Liver (tissue), 9 donors: ENCODE results near the gene GPBP1. TPM values are rescaled to one million over a fixed set of nuclear protein-coding genes. Genes with fewer than 3 reads are reported as not detected.

Experiments
- DNase-seq: peaks from one replicate; pipeline ENCODE4 v3.0.0-alpha.2; 2017; ENCODE audit warnings: low spot score
- H3K27ac ChIP-seq, 2 donors: one replicate each; pipeline ENCODE4 v1.7.0; 2013; ENCODE audit warnings: inconsistent platforms in 2 of 2, low read length in 2 of 2, control low read depth in 1 of 2, low read depth in 1 of 2, mild to moderate bottlenecking in 1 of 2
- H3K27me3 ChIP-seq, 4 donors: one replicate each; pipeline versions ENCODE4 v1.6.1 to v1.7.0; 2013; ENCODE audit warnings: low read length in 3 of 4, inconsistent platforms in 1 of 4, mild to moderate bottlenecking in 1 of 4, moderate library complexity in 1 of 4; ENCODE audit not compliant: control insufficient read depth in 4 of 4, insufficient read depth in 4 of 4
- H3K36me3 ChIP-seq, 4 donors: one replicate each; pipeline versions ENCODE4 v1.6.1 to v1.7.0; 2013; ENCODE audit warnings: low read length in 3 of 4, mild to moderate bottlenecking in 3 of 4, low read depth in 1 of 4, moderate library complexity in 1 of 4; ENCODE audit not compliant: control insufficient read depth in 4 of 4, insufficient read depth in 3 of 4
- H3K4me1 ChIP-seq, 4 donors: one replicate each; pipeline versions ENCODE4 v1.6.1 to v1.7.0; 2013; ENCODE audit warnings: low read length in 3 of 4, mild to moderate bottlenecking in 3 of 4, moderate library complexity in 1 of 4; ENCODE audit not compliant: control insufficient read depth in 4 of 4, insufficient read depth in 4 of 4
- H3K4me3 ChIP-seq, 3 donors: one replicate each; pipeline versions ENCODE4 v1.6.1 to v1.7.0; 2013; ENCODE audit warnings: low read length in 3 of 3, control low read depth in 1 of 3, low read depth in 1 of 3, mild to moderate bottlenecking in 1 of 3
- H3K9ac ChIP-seq, 2 donors: one replicate each; pipeline ENCODE4 v1.7.0; 2013; ENCODE audit warnings: low read length in 2 of 2, mild to moderate bottlenecking in 2 of 2, moderate library complexity in 2 of 2, control low read depth in 1 of 2, low read depth in 1 of 2
- H3K9me3 ChIP-seq, 4 donors: one replicate each; pipeline versions ENCODE4 v1.6.1 to v1.7.0; 2013; ENCODE audit warnings: low read length in 3 of 4; ENCODE audit not compliant: control insufficient read depth in 4 of 4
- EGR1 ChIP-seq, 2 donors: IDR thresholded peaks; 2 replicates each; pipeline ENCODE4 v1.6.1; 2016 to 2018; ENCODE audit warnings: antibody characterized with exemption in 2 of 2, low read depth in 2 of 2
- FOXA1 ChIP-seq: IDR thresholded peaks from 2 replicates; pipeline ENCODE4 v1.6.1; 2016; ENCODE audit warnings: antibody characterized with exemption
- FOXA2 ChIP-seq: IDR thresholded peaks from 2 replicates; pipeline ENCODE4 v1.6.1; 2016; ENCODE audit warnings: antibody characterized with exemption
- GABPA ChIP-seq, 2 donors: IDR thresholded peaks in 1 of 2; conservative IDR thresholded peaks in 1 of 2; 2 replicates each; pipeline ENCODE4 v1.6.1; 2016; ENCODE audit warnings: antibody characterized with exemption in 2 of 2, mild to moderate bottlenecking in 1 of 2, moderate library complexity in 1 of 2
- HNF4A ChIP-seq, 2 donors: conservative IDR thresholded peaks; 2 replicates each; pipeline ENCODE4 v1.6.1; 2016; ENCODE audit warnings: antibody characterized with exemption in 2 of 2, mild to moderate bottlenecking in 2 of 2
- HNF4G ChIP-seq: IDR thresholded peaks from 2 replicates; pipeline ENCODE4 v1.6.1; 2016; ENCODE audit warnings: antibody characterized with exemption
- JUND ChIP-seq, 2 donors: IDR thresholded peaks; 2 replicates each; pipeline ENCODE4 v1.6.1; 2016; ENCODE audit warnings: antibody characterized with exemption in 2 of 2
- MAX ChIP-seq: IDR thresholded peaks from 2 replicates; pipeline ENCODE4 v1.6.1; 2016; ENCODE audit warnings: antibody characterized with exemption
- NR2F2 ChIP-seq: IDR thresholded peaks from 2 replicates; pipeline ENCODE4 v1.6.1; 2016; ENCODE audit warnings: antibody characterized with exemption
- RAD21 ChIP-seq, 2 donors: IDR thresholded peaks; 2 replicates each; pipeline ENCODE4 v1.6.1; 2016; ENCODE audit warnings: antibody characterized with exemption in 2 of 2, mild to moderate bottlenecking in 2 of 2
- RXRA ChIP-seq, 2 donors: IDR thresholded peaks; 2 replicates each; pipeline ENCODE4 v1.6.1; 2017 to 2018; ENCODE audit warnings: antibody characterized with exemption in 2 of 2, mild to moderate bottlenecking in 1 of 2
- SP1 ChIP-seq: IDR thresholded peaks from 2 replicates; pipeline ENCODE4 v1.6.1; 2018; ENCODE audit warnings: antibody characterized with exemption, mild to moderate bottlenecking
- TAF1 ChIP-seq: conservative IDR thresholded peaks from 2 replicates; pipeline ENCODE4 v1.6.1; 2016; ENCODE audit warnings: antibody characterized with exemption, mild to moderate bottlenecking
- YY1 ChIP-seq: IDR thresholded peaks from 2 replicates; pipeline ENCODE4 v1.6.1; 2016; ENCODE audit warnings: antibody characterized with exemption, mild to moderate bottlenecking
- WGBS: extraction: QIAGEN DNeasy Blood & Tissue Kit; methylation state at CpG from one replicate; pipeline ENCODE4 v1.1.7; 2013; 5-methylcytosine and 5-hydroxymethylcytosine counted together
- polyA plus RNA-seq, 2 donors: library from polyadenylated mRNA; stranded (reverse) in 1 of 2; unstranded in 1 of 2; fragments of 200-250 nt in 1 of 2; fragments of >200 nt in 1 of 2; fragmentation: Nextera tagmentation in 1 of 2; extraction: Ambion mirVana in 1 of 2; gene quantifications; one replicate each; pipeline versions ENCODE4 v1.2.1 to v1.2.3, GENCODE V29; 2013 to 2015
- total RNA-seq, 2 donors: library from RNA; depleted of rRNA; stranded (reverse); fragments of >200 nt; gene quantifications; one replicate each; pipeline ENCODE4 v1.2.3, GENCODE V29; 2014
- TF ChIP-seq, protein P1 (sequence below): IDR thresholded peaks from 2 replicates; pipeline ENCODE4 v1.6.1; 2016; ENCODE audit warnings: antibody characterized with exemption
- TF ChIP-seq, protein P2 (sequence below): IDR thresholded peaks from 2 replicates; pipeline ENCODE4 v1.6.1; 2016; ENCODE audit warnings: antibody characterized with exemption, mild to moderate bottlenecking
- TF ChIP-seq, protein P3 (sequence below): fragments of 150-350 bp; IDR thresholded peaks from 2 replicates; pipeline ENCODE4 v1.5.1; 2017; ENCODE audit warnings: improper control_type of control experiment, low read depth, low read length; ENCODE audit not compliant: missing input control
- TF ChIP-seq, protein P4 (sequence below): IDR thresholded peaks from 2 replicates; pipeline ENCODE4 v1.6.1; 2016; ENCODE audit warnings: antibody characterized with exemption
- donor health status: healthy.
- donor health status: healthy.
- donor health status: healthy.
- donor health status: healthy.
- donor health status: healthy.

GPBP1 gene
- total and polyA plus RNA-seq, 4 donors: 13.6 to 30.8 (median 24.6) TPM

DNA sequence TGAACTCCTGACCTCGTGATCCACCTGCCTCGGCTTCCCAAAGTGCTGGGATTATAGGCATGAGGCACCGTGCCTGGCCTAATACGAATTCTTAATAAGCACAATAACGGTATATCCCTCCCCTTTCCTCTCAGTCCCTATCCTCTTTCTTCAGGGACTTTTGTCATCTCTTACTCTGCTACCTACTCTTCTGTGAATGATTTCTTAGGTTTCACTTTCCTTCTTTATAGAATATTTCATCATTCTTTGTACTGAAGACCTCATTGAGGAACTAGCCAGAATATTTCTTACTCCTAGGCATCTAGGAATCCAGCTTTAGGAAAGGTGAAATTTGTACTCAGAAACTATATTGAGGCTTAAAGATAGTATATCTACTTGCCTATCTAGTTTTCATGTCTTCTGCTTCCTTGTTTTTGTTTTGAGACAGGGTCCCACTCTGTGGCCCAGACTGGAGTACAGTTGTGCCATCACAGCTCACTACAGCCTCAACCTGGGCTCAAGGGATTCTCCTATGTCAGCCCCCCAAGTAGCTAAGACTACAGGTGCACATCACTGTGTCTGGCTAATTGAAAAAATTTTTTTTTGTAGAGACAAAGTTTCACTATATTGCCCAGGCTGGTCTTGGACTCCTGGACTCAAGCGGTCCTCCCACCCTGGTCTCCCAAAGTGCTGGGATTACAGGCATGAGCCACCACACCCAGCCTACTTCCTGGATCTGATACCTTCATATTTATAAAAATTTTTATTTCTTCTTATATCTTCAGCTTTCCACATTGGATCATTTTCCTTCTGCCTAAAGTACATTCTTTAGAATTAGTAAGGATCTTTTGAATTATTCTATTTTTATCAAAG is 69.7 kb downstream of the GPBP1 start:
- peaks cover 0 to 29% (median 16%) of the 10 kb centered on the region in 4 donors for H3K36me3 ChIP-seq
- H3K9me3 ChIP-seq: no peaks in the 10 kb centered on the region
- no peak overlapping the region for H3K27ac ChIP-seq
- H3K27me3 ChIP-seq: no peaks in the 10 kb centered on the region
- H3K4me3 ChIP-seq: no peak overlapping the region
- TF ChIP-seq, protein P1, sequence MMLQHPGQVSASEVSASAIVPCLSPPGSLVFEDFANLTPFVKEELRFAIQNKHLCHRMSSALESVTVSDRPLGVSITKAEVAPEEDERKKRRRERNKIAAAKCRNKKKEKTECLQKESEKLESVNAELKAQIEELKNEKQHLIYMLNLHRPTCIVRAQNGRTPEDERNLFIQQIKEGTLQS: no peak
- no peak for TF ChIP-seq YY1
- no peak for TF ChIP-seq NR2F2
- no peak for TF ChIP-seq HNF4A (conservative IDR thresholded peaks at IDR 0.05)
- TF ChIP-seq RAD21 (IDR thresholded peaks at IDR 0.05): no peak
- no peak for TF ChIP-seq JUND (IDR thresholded peaks at IDR 0.05)
- no peak for TF ChIP-seq HNF4G
- no peak for TF ChIP-seq FOXA1
- TF ChIP-seq, protein P2, sequence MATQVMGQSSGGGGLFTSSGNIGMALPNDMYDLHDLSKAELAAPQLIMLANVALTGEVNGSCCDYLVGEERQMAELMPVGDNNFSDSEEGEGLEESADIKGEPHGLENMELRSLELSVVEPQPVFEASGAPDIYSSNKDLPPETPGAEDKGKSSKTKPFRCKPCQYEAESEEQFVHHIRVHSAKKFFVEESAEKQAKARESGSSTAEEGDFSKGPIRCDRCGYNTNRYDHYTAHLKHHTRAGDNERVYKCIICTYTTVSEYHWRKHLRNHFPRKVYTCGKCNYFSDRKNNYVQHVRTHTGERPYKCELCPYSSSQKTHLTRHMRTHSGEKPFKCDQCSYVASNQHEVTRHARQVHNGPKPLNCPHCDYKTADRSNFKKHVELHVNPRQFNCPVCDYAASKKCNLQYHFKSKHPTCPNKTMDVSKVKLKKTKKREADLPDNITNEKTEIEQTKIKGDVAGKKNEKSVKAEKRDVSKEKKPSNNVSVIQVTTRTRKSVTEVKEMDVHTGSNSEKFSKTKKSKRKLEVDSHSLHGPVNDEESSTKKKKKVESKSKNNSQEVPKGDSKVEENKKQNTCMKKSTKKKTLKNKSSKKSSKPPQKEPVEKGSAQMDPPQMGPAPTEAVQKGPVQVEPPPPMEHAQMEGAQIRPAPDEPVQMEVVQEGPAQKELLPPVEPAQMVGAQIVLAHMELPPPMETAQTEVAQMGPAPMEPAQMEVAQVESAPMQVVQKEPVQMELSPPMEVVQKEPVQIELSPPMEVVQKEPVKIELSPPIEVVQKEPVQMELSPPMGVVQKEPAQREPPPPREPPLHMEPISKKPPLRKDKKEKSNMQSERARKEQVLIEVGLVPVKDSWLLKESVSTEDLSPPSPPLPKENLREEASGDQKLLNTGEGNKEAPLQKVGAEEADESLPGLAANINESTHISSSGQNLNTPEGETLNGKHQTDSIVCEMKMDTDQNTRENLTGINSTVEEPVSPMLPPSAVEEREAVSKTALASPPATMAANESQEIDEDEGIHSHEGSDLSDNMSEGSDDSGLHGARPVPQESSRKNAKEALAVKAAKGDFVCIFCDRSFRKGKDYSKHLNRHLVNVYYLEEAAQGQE: no peak
- TF ChIP-seq, protein P3, sequence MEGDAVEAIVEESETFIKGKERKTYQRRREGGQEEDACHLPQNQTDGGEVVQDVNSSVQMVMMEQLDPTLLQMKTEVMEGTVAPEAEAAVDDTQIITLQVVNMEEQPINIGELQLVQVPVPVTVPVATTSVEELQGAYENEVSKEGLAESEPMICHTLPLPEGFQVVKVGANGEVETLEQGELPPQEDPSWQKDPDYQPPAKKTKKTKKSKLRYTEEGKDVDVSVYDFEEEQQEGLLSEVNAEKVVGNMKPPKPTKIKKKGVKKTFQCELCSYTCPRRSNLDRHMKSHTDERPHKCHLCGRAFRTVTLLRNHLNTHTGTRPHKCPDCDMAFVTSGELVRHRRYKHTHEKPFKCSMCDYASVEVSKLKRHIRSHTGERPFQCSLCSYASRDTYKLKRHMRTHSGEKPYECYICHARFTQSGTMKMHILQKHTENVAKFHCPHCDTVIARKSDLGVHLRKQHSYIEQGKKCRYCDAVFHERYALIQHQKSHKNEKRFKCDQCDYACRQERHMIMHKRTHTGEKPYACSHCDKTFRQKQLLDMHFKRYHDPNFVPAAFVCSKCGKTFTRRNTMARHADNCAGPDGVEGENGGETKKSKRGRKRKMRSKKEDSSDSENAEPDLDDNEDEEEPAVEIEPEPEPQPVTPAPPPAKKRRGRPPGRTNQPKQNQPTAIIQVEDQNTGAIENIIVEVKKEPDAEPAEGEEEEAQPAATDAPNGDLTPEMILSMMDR: no peak
- TF ChIP-seq, protein P4, sequence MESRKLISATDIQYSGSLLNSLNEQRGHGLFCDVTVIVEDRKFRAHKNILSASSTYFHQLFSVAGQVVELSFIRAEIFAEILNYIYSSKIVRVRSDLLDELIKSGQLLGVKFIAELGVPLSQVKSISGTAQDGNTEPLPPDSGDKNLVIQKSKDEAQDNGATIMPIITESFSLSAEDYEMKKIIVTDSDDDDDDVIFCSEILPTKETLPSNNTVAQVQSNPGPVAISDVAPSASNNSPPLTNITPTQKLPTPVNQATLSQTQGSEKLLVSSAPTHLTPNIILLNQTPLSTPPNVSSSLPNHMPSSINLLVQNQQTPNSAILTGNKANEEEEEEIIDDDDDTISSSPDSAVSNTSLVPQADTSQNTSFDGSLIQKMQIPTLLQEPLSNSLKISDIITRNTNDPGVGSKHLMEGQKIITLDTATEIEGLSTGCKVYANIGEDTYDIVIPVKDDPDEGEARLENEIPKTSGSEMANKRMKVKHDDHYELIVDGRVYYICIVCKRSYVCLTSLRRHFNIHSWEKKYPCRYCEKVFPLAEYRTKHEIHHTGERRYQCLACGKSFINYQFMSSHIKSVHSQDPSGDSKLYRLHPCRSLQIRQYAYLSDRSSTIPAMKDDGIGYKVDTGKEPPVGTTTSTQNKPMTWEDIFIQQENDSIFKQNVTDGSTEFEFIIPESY: no peak
- no peak for TF ChIP-seq FOXA2
- TF ChIP-seq SP1: no peak
- TF ChIP-seq RXRA (IDR thresholded peaks at IDR 0.05): no peak
- no peak for TF ChIP-seq GABPA (IDR thresholded peaks at IDR 0.05 in 1 of 2, conservative IDR thresholded peaks at IDR 0.05 in 1 of 2)
- no peak for TF ChIP-seq EGR1 (IDR thresholded peaks at IDR 0.05; ENCODE audit: low read depth in 2 of 2)
- TF ChIP-seq TAF1: no peak
- TF ChIP-seq MAX: no peak
- DNase-seq: no peak
- H3K9ac ChIP-seq: no peak overlapping the region
- H3K4me1 ChIP-seq: peaks cover 0 to 3% (median 0%) of the 10 kb centered on the region in 4 donors
- 92% methylated on average over 6 of the region's 6 CpGs for WGBS
